Fibroblast of upper back skin (primary cell): ENCODE results near the gene OBSCN.
A peak's percentile ranks its signal among the peaks of the same experiment; 100 is the strongest.
"Not testable (repeated sequence)": the region's sequence is repeated elsewhere in the genome, so short reads cannot be mapped to it uniquely, and the experiment has no call there.

Experiments used
- DNase-seq: peaks from one replicate; pipeline ENCODE4 v3.0.0-alpha.2; 2013

The OBSCN gene

DNA sequence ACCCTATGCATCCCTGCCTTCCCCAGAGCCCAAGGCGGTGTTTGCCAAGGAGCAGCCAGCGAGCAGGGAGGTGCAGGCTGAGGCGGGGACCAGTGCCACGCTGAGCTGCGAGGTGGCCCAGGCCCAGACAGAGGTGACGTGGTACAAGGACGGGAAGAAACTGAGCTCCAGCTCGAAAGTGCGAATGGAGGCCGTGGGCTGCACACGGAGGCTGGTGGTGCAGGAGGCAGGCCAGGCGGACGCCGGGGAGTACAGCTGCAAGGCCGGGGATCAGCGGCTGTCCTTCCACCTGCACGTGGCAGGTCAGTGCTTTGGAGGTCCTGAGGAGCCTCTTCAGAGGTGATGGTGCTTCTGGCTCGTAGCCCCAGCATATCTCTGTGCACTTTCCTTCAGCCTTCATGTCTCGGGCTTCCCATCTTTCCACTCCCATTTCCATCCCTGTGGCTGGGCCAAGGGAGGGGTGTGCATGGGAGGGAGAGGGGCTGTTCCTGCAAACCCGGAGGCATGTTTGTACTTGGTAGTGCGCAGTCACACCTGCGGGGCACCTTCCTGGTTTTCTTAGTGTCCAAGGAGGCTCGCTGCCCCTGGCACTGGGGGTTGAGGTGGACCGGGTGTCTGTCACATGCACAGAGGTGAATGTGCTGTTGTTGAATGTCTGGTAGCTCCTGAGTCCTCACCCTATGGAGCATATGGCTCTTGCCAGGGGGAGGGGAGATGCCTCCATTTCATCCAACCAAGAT is 56.4 kb downstream of the OBSCN start:
- no peak for DNase-seq

DNA sequence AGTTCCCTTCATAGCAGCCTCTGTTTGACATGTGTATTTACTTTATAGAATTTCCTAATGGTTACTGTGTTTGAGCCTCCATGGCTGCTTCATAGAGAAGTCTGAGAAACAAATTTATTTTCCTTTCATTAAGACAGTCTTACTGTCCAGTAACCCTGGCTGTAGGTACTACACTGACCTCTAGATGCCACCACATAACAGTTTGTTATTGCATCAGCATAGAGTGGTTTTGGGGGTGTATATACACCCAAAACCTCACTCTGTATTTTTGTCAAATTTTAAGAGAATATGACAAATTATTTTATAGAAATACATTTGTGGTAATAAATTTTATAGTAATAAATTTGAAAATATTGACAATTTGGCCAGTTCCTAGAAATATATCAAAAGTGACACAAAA is 57.3 kb downstream of the OBSCN start:
- DNase-seq = peak; percentile 14

DNA sequence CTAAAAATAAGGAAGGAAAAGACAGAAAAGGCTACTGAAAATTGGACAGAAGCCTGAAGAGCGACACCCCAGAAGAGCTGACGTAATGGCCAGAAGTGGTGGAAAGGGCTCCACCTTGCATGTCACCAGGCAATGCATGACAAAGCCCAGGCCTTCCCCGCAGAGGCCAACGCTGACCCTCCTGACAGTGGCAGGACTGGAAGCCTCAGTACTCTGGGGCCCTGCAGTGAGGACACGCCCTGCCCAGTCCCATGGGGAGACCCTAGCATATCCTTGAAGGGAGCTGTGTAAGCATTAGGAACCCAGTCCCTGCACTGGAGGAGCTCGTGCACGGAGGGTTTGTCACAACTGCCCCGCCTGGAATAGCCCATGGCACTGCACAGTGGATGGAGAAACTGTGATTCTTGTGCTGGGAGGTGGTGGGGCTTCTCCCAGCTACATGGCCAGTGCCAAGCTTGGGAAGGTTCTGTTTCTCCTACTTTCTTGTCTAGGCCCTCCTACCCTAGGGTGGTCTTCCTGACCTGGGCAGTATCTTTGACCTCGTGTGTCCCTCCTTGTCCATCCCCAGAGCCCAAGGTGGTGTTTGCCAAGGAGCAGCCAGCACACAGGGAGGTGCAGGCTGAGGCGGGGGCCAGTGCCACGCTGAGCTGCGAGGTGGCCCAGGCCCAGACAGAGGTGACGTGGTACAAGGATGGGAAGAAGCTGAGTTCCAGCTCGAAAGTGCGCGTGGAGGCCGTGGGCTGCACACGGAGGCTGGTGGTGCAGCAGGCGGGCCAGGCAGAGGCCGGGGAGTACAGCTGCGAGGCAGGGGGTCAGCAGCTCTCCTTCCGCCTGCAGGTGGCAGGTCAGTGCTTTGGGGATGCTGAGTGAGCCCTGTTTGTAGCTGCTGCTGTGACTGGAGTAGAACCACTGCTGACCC is 60.4 kb downstream of the OBSCN start:
- no peak for DNase-seq

DNA sequence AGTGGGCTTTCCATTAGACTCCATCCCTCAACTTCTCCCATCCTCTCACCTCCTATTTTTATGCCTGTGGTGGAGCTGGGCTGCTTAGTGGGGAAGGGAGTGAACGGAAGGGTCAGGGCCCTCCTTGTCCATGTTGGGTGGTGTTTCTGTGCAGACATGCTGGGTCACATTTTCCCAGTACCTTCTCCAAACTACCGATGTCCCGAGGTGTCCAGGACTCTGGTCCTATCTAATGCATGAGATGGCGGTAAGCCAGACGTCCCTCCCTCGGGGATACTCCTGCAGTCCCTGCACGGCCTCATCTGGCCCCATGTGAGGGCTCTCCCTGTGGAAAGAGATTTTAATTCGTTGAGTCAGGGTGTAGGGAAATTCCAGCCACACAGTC is 61.0 kb downstream of the OBSCN start:
- no peak for DNase-seq

DNA sequence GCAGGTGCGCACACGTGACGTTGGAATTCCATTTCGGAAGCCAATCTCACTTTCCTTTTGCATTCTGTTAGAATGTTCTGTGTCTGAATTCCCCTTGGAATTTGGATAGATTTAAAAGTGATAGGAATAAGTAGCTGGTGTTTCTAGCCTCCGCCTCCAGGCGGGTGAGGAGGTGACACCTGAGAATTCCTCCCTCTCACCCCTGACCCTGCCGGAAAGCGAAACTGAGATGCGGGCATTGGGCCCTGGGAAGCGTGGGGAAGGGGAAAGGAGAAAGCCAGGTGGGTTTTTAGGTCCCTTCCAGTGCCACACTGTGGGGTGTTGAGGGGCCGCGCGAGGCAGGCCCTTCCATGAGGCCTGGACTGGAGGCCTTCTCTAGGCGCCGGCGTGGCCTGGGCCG is 61.6 kb downstream of the OBSCN start:
- DNase-seq = not testable (repeated sequence)

GRCh38 chr1:228270032-228270431 is 62.2 kb downstream of the OBSCN start:
- peak; percentile 30 for DNase-seq

GRCh38 chr1:228271701-228272251 is 63.9 kb downstream of the OBSCN start:
- DNase-seq = no peak

DNA sequence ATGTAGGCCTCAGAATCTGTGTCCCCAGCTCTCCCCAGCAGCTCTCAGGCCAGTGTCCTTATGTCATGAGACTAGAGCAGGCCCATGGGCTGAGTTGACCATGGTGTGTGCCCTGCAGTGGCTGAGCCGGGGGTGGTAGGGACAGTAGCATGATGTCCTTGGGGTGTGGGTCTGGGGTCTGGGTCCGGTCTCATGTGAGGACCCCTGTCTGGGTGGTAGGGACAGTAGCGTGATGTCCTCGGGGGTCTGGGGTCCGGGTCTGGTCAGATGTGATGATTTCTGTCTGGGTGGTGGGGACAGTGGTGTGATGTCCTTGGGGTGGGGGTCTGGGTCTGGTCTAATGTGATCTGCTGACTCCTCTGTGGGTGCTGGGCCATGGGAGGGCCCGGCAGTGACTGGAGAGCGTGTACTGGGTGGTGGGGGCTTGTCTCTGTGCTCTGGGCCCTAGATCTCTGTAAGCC is 64.5 kb downstream of the OBSCN start:
- DNase-seq = no peak

DNA sequence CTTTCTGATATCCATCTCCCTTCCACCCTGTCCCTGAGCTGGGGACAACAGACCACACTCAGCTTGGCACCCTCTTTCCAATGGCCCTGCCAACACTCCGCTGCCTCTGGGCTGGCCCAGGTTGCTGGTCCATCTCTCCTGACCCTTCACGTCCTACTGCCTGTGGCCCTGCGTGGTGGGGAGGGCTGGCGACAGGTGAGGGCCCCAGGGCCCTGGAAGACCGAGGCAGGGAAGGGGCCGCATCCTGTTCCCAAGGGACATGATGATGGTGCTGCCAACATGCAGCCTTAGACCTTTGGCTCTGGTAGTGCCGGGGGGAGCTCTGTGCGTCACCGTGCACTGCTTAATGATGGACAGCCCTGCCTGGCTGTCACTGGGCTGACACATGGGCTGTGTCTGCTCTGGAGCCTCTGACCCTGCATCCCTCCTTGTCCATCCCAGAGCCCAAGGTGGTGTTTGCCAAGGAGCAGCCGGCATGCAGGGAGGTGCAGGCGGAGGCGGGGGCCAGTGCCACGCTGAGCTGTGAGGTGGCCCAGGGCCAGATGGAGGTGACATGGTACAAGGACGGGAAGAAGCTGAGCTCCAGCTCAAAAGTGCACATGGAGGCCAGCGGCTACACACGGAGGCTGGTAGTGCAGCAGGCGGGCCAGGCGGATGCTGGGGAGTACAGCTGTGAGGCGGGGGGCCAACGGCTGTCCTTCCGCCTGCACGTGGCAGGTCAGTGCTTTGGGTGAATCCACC is 65.2 kb downstream of the OBSCN start:
- no peak for DNase-seq

GRCh38 chr1:228273720-228274451 is 66.0 kb downstream of the OBSCN start:
- no peak for DNase-seq

GRCh38 chr1:228274452-228275178 is 66.8 kb downstream of the OBSCN start:
- DNase-seq = no peak

DNA sequence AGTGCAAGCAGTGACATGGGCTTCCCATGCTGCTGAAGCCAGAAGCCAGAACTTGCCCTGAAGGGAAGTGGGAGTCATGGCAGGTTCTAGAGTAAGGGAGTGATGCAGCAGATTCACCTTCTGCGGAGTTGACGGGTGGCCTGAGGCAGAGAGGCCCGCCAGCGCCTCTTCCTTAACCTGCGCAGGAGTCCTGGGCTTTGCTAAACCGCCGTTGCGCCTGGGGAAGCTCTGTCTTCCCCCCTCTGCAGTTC is 67.3 kb downstream of the OBSCN start:
- DNase-seq = no peak

- peak; percentile 87 for DNase-seq
Measured at GRCh38 chr1:228275430-228276173, 67.8 kb downstream of the OBSCN start.

DNA sequence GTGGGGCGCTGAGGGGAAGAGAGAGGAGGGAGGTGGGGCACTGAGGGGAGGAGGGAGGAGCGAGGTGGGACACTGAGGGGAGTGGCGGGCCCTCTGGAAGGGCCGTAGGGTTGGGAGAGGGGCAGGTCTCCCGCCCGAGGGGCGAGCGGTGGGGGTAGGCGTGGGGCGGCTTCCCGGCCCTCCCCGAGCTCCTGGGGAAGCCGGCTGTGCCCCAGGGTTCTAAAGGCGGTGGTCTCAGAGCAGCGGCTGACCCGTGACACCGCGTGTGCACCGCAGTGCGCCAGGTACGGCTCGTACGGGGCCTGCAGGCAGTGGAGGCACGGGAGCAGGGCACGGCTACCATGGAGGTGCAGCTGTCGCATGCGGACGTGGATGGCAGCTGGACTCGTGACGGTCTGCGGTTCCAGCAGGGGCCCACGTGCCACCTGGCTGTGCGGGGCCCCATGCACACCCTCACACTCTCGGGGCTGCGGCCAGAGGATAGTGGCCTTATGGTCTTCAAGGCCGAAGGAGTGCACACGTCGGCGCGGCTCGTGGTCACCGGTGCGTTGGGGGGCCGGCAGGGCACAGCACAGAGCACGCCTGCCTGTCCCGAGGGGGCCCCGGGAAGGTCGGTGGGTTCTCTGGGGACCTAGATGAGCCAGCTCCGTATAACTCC is 68.5 kb downstream of the OBSCN start:
- no peak for DNase-seq

GRCh38 chr1:228276901-228277490 is 69.2 kb downstream of the OBSCN start:
- DNase-seq = no peak

DNA sequence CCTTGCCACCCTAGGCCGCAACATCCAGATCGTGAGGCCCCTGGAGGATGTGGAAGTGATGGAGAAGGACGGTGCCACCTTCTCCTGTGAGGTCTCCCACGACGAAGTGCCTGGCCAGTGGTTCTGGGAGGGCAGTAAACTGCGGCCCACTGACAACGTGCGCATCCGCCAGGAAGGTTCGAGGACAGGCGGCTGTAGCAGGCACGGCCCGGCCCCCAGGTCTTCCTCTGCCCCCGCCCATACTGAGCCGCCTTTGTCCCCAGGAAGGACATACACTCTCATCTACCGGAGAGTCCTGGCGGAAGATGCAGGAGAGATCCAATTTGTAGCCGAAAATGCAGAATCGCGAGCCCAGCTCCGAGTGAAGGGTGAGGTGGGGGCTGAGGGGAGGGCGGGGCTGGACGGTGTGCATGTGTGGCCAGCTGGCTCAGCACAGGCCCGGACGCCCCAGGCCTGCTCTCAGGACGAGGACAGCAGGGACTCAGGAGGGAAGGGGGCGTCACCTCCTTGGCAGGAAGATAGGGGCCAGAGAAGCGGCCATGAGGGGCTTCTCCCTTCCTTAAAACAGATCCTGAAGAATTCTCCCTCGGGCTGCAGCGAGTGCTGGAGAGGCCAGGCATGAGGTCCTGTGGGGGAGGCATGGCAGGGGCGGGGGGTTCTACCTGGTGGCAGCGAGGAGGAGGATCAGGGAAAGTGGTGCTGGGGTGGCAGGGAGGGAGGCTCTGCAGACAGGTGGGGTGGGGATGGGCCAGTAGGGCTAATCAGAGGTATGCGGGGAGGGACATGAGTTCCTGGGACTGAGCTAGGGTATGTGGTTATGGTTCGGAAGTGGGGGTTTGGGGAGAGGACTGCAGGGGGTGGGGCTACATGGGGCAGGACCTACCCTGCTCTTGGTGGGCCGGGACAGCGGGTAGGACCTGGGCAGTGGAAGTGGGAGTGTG is 69.9 kb downstream of the OBSCN start:
- DNase-seq = no peak

DNA sequence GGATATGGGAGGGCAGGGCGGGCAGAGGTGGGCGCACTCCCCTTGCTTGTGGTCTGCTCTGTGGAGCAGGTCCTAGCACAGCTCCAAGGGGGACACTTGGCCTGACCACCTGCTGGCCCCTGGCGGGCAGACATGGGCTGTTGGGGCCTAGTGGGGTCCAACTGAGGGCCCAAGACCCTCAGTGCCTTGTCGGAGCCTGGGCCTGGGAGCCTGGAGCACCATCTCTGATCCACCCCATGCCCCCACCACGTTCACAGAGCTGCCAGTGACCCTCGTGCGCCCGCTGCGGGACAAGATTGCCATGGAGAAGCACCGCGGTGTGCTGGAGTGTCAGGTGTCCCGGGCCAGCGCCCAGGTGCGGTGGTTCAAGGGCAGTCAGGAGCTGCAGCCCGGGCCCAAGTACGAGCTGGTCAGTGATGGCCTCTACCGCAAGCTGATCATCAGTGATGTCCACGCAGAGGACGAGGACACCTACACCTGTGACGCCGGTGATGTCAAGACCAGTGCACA is 70.6 kb downstream of the OBSCN start:
- DNase-seq = no peak

GRCh38 chr1:228279011-228279721 is 71.3 kb downstream of the OBSCN start:
- no peak for DNase-seq
